HepG2 (cell line): ENCODE results near the gene CHEK1. TPM values are rescaled to one million over a fixed set of nuclear protein-coding genes. Genes with fewer than 3 reads are reported as not detected.
A peak's percentile ranks its signal among the peaks of the same experiment; 100 is the strongest.

ENCODE experiments used
- ARNT2 ChIP-seq: sonication (generic); formaldehyde crosslinking; IDR thresholded peaks from 2 replicates; pipeline ENCODE4 v1.8.0; 2022; ENCODE audit warnings: mild to moderate bottlenecking, low read depth, missing genetic modification reagents, moderate library complexity
- ATF6 ChIP-seq: sonication (generic); formaldehyde crosslinking; conservative IDR thresholded peaks from 2 replicates; pipeline ENCODE4 v1.4.0; 2020; ENCODE audit warnings: missing genetic modification reagents
- GRHL1 ChIP-seq: sonication (generic); formaldehyde crosslinking; conservative IDR thresholded peaks from 2 replicates; pipeline ENCODE4 v1.8.0; 2022; ENCODE audit warnings: missing genetic modification reagents
- HNF4A ChIP-seq: sonication (generic); formaldehyde crosslinking; IDR thresholded peaks from 2 replicates; pipeline ENCODE4 v1.4.0; 2020; ENCODE audit warnings: missing genetic modification reagents
- HNRNPUL1 ChIP-seq: fragments of 200-400 bp; formaldehyde crosslinking; IDR thresholded peaks from 2 replicates; pipeline ENCODE4 v1.6.1; 2017; ENCODE audit warnings: low read depth, mild to moderate bottlenecking, low read length, moderate library complexity
- MAX ChIP-seq: IDR thresholded peaks from 2 replicates; pipeline ENCODE4 v1.6.1; 2012; ENCODE audit warnings: inconsistent platforms
- PRDM10 ChIP-seq: sonication (generic); formaldehyde crosslinking; IDR thresholded peaks from 2 replicates; pipeline ENCODE4 v1.4.0; 2020; ENCODE audit warnings: low read depth, missing genetic modification reagents
- PTBP1 ChIP-seq: fragments of 200-400 bp; formaldehyde crosslinking; IDR thresholded peaks from 2 replicates; pipeline ENCODE4 v1.6.1; 2018; ENCODE audit warnings: low read length, low read depth; ENCODE audit not compliant: poor library complexity, severe bottlenecking
- SPEN ChIP-seq: sonication (generic); formaldehyde crosslinking; IDR thresholded peaks from 2 replicates; pipeline ENCODE4 v1.5.1; 2020; ENCODE audit warnings: low read depth, mild to moderate bottlenecking, missing genetic modification reagents
- TAF15 ChIP-seq: fragments of 200-400 bp; formaldehyde crosslinking; IDR thresholded peaks from one replicate; pipeline ENCODE4 v1.6.1; 2018; ENCODE audit warnings: mild to moderate bottlenecking, low read depth, low read length; ENCODE audit not compliant: poor library complexity, severe bottlenecking
- THAP9 ChIP-seq: sonication (generic); formaldehyde crosslinking; IDR thresholded peaks from 2 replicates; pipeline ENCODE4; 2020; ENCODE audit warnings: missing genetic modification reagents, mild to moderate bottlenecking, borderline replicate concordance
- ZBTB1 ChIP-seq: sonication (generic); formaldehyde crosslinking; IDR thresholded peaks from 2 replicates; pipeline ENCODE4 v1.4.0; 2020; ENCODE audit warnings: missing genetic modification reagents, borderline replicate concordance
- ZMYM4 ChIP-seq: sonication (generic); formaldehyde crosslinking; IDR thresholded peaks from 2 replicates; pipeline ENCODE4 v1.8.1; 2023; ENCODE audit warnings: mild to moderate bottlenecking, missing genetic modification reagents
- ZSCAN30 ChIP-seq: sonication (generic); formaldehyde crosslinking; IDR thresholded peaks from 2 replicates; pipeline ENCODE4 v1.5.0; 2020; ENCODE audit warnings: mild to moderate bottlenecking, missing genetic modification reagents
- polyA plus RNA-seq, 8 experiments: library from polyadenylated mRNA; depleted of rRNA in 3 of 8; stranded (reverse) in 7 of 8; unstranded in 1 of 8; fragments of >200 nt; fragmentation: Illumina TruSeq in 4 of 8; extraction: Trizol in 4 of 8; gene quantifications; 2 replicates each; pipeline versions ENCODE4 v1.2.1 to v1.2.3, GENCODE V29; 2011 to 2016; ENCODE audit warnings: low read depth in 4 of 8, missing spikeins in 1 of 8, mixed read lengths in 1 of 8; ENCODE audit not compliant: insufficient read depth in 1 of 8
- total RNA-seq, 5 experiments: library from RNA; depleted of rRNA; stranded (reverse); fragments of >200 nt; fragmentation: Illumina TruSeq; extraction: Trizol; gene quantifications; 2 replicates each; pipeline ENCODE4 v1.2.3, GENCODE V29; 2016; ENCODE audit warnings: low read depth in 1 of 5
- TF ChIP-seq, protein P1 (sequence below): sonication (generic); formaldehyde crosslinking; IDR thresholded peaks from 2 replicates; pipeline ENCODE4 v1.8.0; 2022; ENCODE audit warnings: mild to moderate bottlenecking, missing genetic modification reagents; ENCODE audit not compliant: insufficient replicate concordance

CHEK1 gene
- total and polyA plus RNA-seq, 2 of the 13 experiments (the other 11 are each of a cell fraction or from before 2014, with no cell fraction given): 17.8 to 83.2 TPM

- TF ChIP-seq, protein P1, sequence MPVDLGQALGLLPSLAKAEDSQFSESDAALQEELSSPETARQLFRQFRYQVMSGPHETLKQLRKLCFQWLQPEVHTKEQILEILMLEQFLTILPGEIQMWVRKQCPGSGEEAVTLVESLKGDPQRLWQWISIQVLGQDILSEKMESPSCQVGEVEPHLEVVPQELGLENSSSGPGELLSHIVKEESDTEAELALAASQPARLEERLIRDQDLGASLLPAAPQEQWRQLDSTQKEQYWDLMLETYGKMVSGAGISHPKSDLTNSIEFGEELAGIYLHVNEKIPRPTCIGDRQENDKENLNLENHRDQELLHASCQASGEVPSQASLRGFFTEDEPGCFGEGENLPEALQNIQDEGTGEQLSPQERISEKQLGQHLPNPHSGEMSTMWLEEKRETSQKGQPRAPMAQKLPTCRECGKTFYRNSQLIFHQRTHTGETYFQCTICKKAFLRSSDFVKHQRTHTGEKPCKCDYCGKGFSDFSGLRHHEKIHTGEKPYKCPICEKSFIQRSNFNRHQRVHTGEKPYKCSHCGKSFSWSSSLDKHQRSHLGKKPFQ (CRISPR knock-in tag): peak; percentile 85
- TF ChIP-seq ARNT2 (peak; percentile 97), PTBP1 (no peak), TAF15 (peak; percentile 78), GRHL1 (CRISPR knock-in tag) (no peak; the same call in 1 of the 2 replicates), ZMYM4 (CRISPR knock-in tag) (peak; percentile 87), ZSCAN30 (CRISPR knock-in tag) (no peak), THAP9 (CRISPR knock-in tag) (peak; percentile 66; the same call in 1 of the 2 replicates), SPEN (CRISPR knock-in tag) (peak; percentile 93; the same call in 1 of the 2 replicates), HNF4A (CRISPR knock-in tag) (peak; percentile 29), MAX (peak; percentile 85), ATF6 (CRISPR knock-in tag) (no peak), HNRNPUL1 (no peak), PRDM10 (CRISPR knock-in tag) (peak; percentile 58; the same call in 1 of the 2 replicates), ZBTB1 (CRISPR knock-in tag) (no peak)
These were observed 796 bp downstream of the CHEK1 start (continued) for GRCh38 chr11:125625630-125626287.
